HG03558 (cell line): ENCODE data around the gene SVOP.
"Not testable (repeated sequence)": the region's sequence is repeated elsewhere in the genome, so short reads cannot be mapped to it uniquely, and the experiment has no call there.

Experiments used
- ATAC-seq: cut with Tn5 transposase; IDR thresholded peaks from one replicate; pipeline ENCODE4 v1.9.1; 2021; ENCODE audit warnings: moderate number of reproducible peaks; ENCODE audit not compliant: unreplicated experiment; ENCODE audit errors: extremely low read depth

Gene SVOP

GRCh38 chr12:109020796-109021380 is at the start of gene SVOP:
Gene SVOP, minus strand, starts transcription at chr12:109021068. Its CDS starts 200 bp downstream, at chr12:109020868.
- no peak for ATAC-seq

GRCh38 chr12:109069307-109070271 is 48.7 kb upstream of the SVOP start:
- no peak for ATAC-seq

- ATAC-seq, result no peak
These were observed 45.0 kb upstream of the SVOP start for GRCh38 chr12:109065853-109066193.

GRCh38 chr12:109065154-109065852 is 44.4 kb upstream of the SVOP start:
- no peak for ATAC-seq

- ATAC-seq, result no peak
These were observed 43.3 kb upstream of the SVOP start for GRCh38 chr12:109064143-109064542.

- ATAC-seq, result no peak
These were observed 37.9 kb upstream of the SVOP start for GRCh38 chr12:109058773-109059172.

- no peak for ATAC-seq
These were observed 36.5 kb upstream of the SVOP start for GRCh38 chr12:109057376-109057775.

- no peak for ATAC-seq
These were observed 36.0 kb upstream of the SVOP start for GRCh38 chr12:109056891-109057290.

- ATAC-seq, result no peak
These were observed 33.7 kb upstream of the SVOP start for GRCh38 chr12:109054520-109054919.

- not testable (repeated sequence) for ATAC-seq
These were observed 33.3 kb upstream of the SVOP start for GRCh38 chr12:109054124-109054513.

GRCh38 chr12:109053382-109054123 is 32.7 kb upstream of the SVOP start:
- ATAC-seq, result no peak

GRCh38 chr12:109052414-109053323 is 31.8 kb upstream of the SVOP start, which contains the start of gene USP30:
Gene USP30, plus strand, starts transcription at chr12:109052576. Its CDS starts 103 bp downstream, at chr12:109052679.
- peak; percentile 52 for ATAC-seq

- no peak for ATAC-seq
These were observed 31.2 kb upstream of the SVOP start for GRCh38 chr12:109052097-109052413.

GRCh38 chr12:109049794-109050193 is 28.9 kb upstream of the SVOP start:
- not testable (repeated sequence) for ATAC-seq

GRCh38 chr12:109048706-109049105 is 27.8 kb upstream of the SVOP start:
- not testable (repeated sequence) for ATAC-seq

- no peak for ATAC-seq
These were observed 26.4 kb upstream of the SVOP start for GRCh38 chr12:109047081-109047805.

GRCh38 chr12:109044241-109044640 is 23.4 kb upstream of the SVOP start:
- ATAC-seq, result no peak

- ATAC-seq, result no peak
These were observed 16.1 kb upstream of the SVOP start for GRCh38 chr12:109036975-109037374.
